ENCODE measurements around the gene C1orf174.
A peak's percentile ranks its signal among the peaks of the same experiment; 100 is the strongest.
"Not testable (repeated sequence)": the region's sequence is repeated elsewhere in the genome, so short reads cannot be mapped to it uniquely, and the experiment has no call there.

The C1orf174 gene

DNA sequence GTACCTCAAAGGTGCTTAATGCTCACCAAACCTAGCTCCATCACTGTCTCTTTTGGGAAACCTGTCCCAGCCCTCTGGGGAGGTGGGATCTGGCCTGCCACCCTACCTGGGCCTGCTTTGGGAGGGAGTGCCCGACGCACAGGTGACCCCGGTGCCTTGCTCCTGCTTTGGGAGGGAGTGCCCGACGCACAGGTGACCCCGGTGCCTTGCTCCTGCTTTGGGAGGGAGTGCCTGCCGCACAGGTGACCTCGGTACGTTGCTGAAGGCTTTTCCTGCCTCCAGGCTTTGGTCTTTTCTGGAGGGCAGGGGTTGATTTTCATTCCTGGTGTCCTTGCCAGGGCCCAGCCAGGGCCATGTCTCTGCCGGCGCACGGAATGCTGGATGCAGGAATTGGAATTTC, 25.2 kb upstream of the C1orf174 start:
- no peak for DNase-seq

DNA sequence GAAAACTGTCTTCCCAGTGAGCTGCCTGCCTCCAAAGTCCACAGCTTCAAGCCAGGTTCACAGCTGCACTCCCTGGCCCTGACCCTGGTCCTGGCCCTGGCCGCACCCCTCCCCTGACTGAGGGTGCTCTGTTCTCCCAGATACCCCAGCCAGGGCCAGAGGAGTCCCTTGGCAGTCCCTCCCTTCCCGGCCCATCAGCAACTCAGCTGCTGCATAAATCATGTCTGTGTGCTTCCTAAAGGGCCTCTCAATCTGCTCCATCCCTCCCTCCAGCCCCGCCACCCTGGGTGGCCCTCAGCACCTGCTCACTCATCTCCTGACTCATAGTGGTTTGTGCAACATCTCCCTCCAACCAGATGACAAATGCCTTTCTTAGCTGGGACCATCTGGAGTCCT, 24.8 kb upstream of the C1orf174 start:
- no peak for DNase-seq

DNA sequence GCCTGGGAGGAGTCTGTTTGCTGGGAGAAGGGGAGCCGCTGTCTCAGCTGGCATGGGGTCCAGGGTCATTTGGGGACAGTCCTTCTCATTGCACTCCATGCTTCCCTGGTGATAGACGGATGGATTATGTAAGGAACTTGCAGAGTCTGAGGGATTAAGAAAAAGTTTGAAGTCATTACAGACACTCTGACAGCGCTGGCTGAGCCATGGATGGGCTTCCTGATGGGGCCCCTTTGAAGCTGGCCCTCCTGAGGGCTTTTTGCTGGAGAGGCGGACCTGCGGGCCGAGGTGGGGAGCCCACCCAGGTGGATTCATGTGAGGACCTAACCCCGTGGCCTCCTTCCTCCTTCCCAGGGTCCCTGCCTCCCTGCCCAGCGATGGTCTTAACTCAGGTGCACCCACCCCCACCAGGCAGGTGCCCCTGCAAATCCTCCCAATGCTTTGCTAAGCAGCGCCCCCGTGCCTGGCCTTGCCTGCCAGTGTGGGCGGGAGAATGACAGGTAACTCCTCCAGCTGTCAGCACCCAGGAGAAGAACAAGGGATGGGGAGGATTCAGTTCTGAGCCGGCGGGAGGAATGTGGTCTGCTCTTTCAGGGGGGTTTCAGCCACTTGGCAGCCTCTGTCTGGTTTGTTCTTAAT, 24.2 kb upstream of the C1orf174 start:
- no peak for DNase-seq

- no peak for DNase-seq
Observed at GRCh38 chr1:3923378-3924185, 23.5 kb upstream of the C1orf174 start.

- no peak for DNase-seq
Observed at GRCh38 chr1:3922851-3923250, 22.8 kb upstream of the C1orf174 start.

GRCh38 chr1:3922201-3922725, 22.2 kb upstream of the C1orf174 start:
- no peak for DNase-seq

DNA sequence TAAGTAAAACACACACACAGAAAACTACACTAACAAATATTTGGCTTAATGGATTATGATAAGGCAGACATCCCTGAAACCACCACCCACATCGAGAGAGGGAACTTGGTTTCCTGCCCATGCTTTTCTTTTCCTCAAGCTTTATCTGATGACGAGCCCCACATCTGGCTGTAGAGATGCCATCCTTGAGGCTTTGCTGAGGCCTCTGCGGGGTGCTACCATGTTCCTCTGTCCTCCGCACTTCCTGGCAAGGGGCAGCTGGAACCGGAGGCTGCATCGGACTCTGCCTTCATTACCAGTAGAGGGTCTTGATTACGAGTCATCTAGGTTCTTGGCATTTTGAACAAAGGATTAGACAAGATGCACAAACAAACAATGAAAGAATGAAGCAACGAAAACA, 21.7 kb upstream of the C1orf174 start:
- no peak for DNase-seq

GRCh38 chr1:3919706-3920105, 19.6 kb upstream of the C1orf174 start:
- no peak for DNase-seq

DNA sequence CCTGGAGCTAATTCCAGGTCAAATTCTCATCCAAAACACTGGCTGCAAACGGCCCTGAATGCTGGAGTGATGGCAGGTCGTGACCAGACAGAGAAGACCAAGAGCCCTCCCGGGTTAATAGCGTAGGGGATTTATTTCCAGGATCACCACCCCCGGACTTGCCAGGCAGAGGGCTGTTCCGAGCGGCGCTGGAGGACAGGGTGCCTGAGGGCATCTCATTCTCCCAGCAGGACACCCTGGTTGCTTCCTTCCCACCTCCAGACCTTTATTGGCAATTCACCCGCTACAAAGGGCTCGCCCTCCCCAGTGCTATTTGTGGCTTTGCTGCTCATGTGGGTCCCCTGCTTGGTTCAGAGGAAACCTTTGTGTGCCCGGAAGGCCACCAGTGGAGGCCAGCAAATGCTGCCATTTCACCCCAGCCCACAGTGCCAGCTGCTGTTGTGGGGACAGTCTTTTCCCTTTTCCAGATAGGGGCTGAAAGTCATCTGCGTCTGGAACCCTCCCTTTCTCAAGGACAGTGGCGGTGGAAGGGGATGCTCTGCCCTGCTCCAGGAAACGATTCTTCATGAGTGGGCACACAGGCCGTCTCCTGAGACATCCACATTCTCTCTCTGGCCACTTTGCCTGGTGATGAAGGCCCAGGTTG, 19.0 kb upstream of the C1orf174 start:
- no peak for DNase-seq

GRCh38 chr1:3918359-3918758, 18.3 kb upstream of the C1orf174 start:
- DNase-seq: not testable (repeated sequence)

DNA sequence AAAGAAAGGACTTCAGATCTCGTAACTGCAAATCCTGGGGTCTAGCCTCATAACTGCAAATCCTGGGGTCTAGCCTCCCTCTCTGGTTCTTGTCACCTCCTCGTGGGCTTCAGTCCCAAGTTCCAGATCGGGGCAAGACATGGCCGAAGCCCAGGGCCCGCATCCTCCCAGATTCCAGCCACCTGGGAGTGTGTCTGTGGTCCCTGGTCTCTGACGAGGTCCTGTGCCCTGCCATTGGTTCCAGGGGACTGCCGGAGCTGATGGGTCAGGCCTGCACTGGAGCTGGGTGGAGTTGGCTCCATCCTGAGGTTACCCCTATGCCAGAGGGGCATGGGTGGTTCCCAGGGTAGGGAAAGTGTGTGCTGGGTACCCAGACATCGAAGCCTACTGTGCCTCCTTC, 17.7 kb upstream of the C1orf174 start:
- DNase-seq: no peak

- no peak for DNase-seq
Observed at GRCh38 chr1:3915551-3916121, 15.6 kb upstream of the C1orf174 start.

- no peak for DNase-seq
Observed at GRCh38 chr1:3914911-3915310, 14.8 kb upstream of the C1orf174 start.

DNA sequence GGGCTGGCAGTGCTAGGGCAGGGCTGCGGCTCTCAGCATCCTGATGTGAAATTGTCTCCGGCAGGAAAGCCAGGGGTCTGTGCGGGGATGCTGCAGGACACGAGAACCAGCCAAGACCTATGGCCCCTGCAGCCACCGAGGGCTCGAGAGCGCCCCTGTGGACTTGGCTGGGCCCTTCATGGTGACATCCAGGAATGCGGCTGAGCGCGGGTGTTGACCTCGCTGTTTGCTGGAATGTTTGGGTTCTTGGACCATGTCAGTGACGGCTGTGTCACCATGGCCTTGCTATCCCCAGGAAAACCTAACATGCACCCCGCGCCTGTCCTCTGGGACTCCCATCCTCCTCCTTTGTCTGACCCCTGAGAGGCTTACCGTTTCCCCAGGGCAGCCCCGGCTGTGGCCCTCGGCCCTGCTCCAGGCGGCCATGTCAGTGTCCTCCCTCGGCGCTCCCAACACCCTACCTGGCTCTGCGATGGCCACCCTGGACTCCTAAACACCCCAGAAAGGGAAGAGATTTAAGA, 14.3 kb upstream of the C1orf174 start:
- DNase-seq: no peak

DNA sequence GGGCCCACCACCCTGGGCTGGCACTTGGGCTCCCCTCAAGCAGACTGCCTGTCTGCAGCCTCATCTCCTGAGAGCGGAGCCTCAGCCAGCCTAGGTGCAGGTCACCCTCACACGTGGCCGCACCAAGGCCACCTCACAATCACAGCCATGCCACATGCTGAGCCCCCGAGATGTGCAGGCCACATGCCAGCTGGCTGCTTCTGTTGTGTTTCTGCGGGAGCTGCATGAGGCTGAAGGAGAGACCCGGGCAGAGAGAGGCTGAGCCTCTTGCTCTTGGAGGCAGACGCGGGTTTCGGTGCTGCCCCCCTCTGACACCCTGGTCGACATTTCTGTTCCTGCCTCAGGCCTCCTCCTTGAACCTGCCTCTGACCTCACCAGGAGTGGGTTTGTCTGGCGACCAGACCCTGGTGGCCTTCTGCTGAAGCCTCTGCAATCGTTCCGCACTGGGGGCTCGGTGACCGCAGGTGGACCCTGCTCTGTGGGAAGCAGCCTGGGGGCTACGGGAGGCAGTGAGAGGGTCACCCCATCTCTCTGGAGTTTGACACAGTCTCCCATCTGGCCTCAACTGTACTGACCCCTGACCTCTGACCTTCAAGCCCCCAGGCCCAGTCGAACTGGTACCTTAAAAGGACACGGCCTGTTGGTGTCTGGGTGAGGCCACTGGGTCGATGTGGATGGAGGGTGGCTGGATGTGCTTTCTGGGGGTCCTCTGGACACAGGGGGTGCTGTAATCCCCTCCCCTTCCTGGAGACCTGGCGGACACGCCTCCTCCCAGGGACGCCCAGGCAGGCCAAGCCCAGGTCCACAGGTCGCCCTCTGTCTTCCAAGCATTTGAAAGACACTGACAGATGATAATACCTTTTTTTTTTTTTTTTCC, 13.0 kb upstream of the C1orf174 start:
- no peak for DNase-seq

DNA sequence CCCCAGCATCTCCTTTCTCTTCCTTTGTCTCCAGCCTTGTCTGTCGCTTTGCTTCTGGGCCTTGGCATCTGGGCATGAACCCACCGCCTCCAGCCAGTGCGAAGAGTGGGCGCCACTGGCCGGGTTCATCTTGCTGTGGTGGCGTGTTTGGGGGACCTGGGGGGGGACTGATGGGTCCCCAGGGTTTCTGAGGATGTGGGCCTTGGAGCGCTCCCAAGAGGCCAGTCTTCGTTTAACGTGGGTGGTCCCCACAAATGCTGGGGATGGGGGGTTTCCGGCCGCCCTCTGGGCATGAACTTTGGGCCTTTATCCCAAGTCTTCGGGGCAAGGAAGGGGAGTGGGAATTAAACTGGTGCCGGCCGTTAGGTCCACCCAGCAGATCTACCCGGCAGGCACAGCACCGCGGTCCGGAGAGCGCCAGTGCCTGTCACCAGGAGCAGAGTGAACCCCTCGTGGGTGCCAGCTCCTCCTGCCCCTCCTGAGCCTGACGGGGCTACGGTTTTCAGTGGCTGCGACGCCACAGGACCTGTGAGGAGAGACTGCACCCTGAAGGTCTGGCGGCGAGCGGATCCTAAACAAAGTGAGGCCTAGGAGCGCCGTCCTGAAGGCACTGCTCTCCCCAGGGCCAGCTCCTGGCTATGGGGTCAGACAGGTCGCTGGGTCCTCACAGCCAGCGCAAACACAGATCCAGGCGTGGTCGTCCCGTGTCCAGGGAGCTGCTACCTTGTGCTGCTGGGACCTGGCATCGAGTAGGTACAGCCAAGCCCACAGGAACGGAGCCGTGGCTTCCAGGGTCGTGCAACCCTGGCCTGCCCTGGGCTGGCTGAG, 12.1 kb upstream of the C1orf174 start:
- DNase-seq: no peak

- DNase-seq: peak; percentile 37
Observed at GRCh38 chr1:3910857-3911845, 11.1 kb upstream of the C1orf174 start.

- DNase-seq: no peak
Observed at GRCh38 chr1:3910049-3910731, 10.1 kb upstream of the C1orf174 start.

GRCh38 chr1:3909615-3910014, 9.5 kb upstream of the C1orf174 start:
- DNase-seq: no peak

Measured in NCI-H774 (cell line).